Rectal smooth muscle tissue (tissue), 1 donor: ENCODE results near the gene PARD3.

Experiments
- H3K27ac ChIP-seq: one replicate; pipeline ENCODE4 v1.7.0; 2013; ENCODE audit warnings: low read depth, low read length, inconsistent platforms
- H3K27me3 ChIP-seq: one replicate; pipeline ENCODE4 v1.7.0; 2013; ENCODE audit warnings: low read length; ENCODE audit not compliant: control insufficient read depth, insufficient read depth
- H3K36me3 ChIP-seq: one replicate; pipeline ENCODE4 v1.7.0; 2013; ENCODE audit warnings: low read length; ENCODE audit not compliant: control insufficient read depth, insufficient read depth
- H3K4me1 ChIP-seq: one replicate; pipeline ENCODE4 v1.7.0; 2013; ENCODE audit warnings: low read length; ENCODE audit not compliant: control insufficient read depth, insufficient read depth
- H3K4me3 ChIP-seq: one replicate; pipeline ENCODE4 v1.7.0; 2013; ENCODE audit warnings: low read length
- H3K9ac ChIP-seq: one replicate; pipeline ENCODE4 v1.7.0; 2013; ENCODE audit warnings: low read length

The PARD3 gene

GRCh38 chr10:34815185-34816084 lies at the start of gene PARD3:
Gene PARD3 (minus strand): TSS chr10:34815296. CDS start chr10:34814995, 301 bp downstream.
- Histone ChIP-seq H3K4me3 (peak within 1 kb of the TSS; percentile 75), H3K4me1 (peaks cover 15% of the 10 kb centered on the region), H3K27me3 (no peaks in the 10 kb centered on the region), H3K27ac (peak within 1 kb of the TSS; percentile 87), H3K36me3 (no peaks in the 10 kb centered on the region), H3K9ac (peak within 1 kb of the TSS; percentile 19)

- Histone ChIP-seq H3K27ac (no peak overlapping the region), H3K4me1 (peaks cover 5% of the 10 kb centered on the region), H3K27me3 (no peaks in the 10 kb centered on the region), H3K9ac (no peak overlapping the region), H3K36me3 (no peaks in the 10 kb centered on the region), H3K4me3 (no peak overlapping the region)
These were observed 49.3 kb upstream of the PARD3 start for GRCh38 chr10:34864149-34865067.

DNA sequence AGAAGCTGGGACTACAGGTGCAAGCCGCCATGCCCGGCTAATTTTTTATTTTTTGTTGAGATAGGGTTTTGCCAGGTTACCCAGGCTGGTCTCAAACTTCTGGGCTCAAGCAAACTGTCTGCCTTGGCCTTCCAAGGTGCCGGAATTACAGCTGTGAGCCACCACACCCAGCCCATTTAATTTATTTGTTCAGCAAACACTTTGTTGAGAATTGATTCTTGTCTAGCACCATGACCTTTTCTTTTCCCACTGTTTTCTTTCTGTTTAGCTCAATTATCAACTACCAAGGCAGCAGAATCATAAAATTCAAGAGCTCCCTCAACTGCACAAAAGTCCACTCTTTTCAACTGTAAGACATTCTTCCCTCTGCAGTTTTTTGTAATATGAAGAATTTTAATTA lies 47.8 kb upstream of the PARD3 start:
- Histone ChIP-seq H3K36me3 (no peaks in the 10 kb centered on the region), H3K4me3 (no peak overlapping the region), H3K27ac (no peak overlapping the region)

GRCh38 chr10:34861293-34862021 lies 46.4 kb upstream of the PARD3 start:
- Histone ChIP-seq H3K4me1 (peaks cover 5% of the 10 kb centered on the region), H3K4me3 (no peak overlapping the region), H3K27me3 (no peaks in the 10 kb centered on the region), H3K9ac (no peak overlapping the region), H3K36me3 (no peaks in the 10 kb centered on the region), H3K27ac (no peak overlapping the region)

More for the DNA sequence above, 47.8 kb upstream of the PARD3 start:
- Histone ChIP-seq H3K9ac (no peak overlapping the region), H3K27me3 (no peaks in the 10 kb centered on the region), H3K4me1 (peaks cover 5% of the 10 kb centered on the region)

- no peaks in the 10 kb centered on the region for H3K27me3 ChIP-seq
- H3K4me3 ChIP-seq, result no peak overlapping the region
- peaks cover 2% of the 10 kb centered on the region for H3K4me1 ChIP-seq
- H3K9ac ChIP-seq, result no peak overlapping the region
- H3K27ac ChIP-seq, result no peak overlapping the region
- no peaks in the 10 kb centered on the region for H3K36me3 ChIP-seq
These were observed 44.1 kb upstream of the PARD3 start for GRCh38 chr10:34859170-34859569.

- H3K27ac ChIP-seq, result no peak overlapping the region
- H3K4me3 ChIP-seq, result no peak overlapping the region
- H3K9ac ChIP-seq, result no peak overlapping the region
- H3K4me1 ChIP-seq, result no peaks in the 10 kb centered on the region
- H3K27me3 ChIP-seq, result no peaks in the 10 kb centered on the region
- H3K36me3 ChIP-seq, result no peaks in the 10 kb centered on the region
These were observed 42.9 kb upstream of the PARD3 start for GRCh38 chr10:34858003-34858402.

- H3K4me3 ChIP-seq, result no peak overlapping the region
- no peak overlapping the region for H3K27ac ChIP-seq
- H3K36me3 ChIP-seq, result no peaks in the 10 kb centered on the region
- H3K4me1 ChIP-seq, result no peaks in the 10 kb centered on the region
- no peaks in the 10 kb centered on the region for H3K27me3 ChIP-seq
- no peak overlapping the region for H3K9ac ChIP-seq
These were observed 39.1 kb upstream of the PARD3 start for GRCh38 chr10:34854147-34854601.

DNA sequence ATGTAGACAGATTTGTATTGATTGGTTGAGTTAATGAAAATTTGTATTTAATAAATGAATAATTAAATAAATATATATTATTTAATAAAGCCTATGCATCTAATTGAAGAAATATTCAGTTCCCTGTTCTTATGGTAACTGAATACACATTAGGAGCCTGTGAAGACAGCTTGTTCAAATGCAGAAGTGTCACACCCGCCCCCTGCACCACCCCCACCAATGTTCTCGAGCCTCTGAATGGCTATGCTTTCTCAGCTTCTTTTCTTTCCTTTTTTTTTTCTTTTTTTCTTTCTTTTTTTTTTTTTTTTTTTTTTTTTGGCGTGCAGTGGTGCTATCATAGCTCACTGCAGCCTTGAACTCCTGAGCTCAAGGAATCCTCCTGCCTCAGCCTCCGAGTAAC lies 38.3 kb upstream of the PARD3 start:
- Histone ChIP-seq H3K27me3 (no peaks in the 10 kb centered on the region), H3K4me3 (no peak overlapping the region), H3K36me3 (no peaks in the 10 kb centered on the region), H3K4me1 (no peaks in the 10 kb centered on the region), H3K27ac (no peak overlapping the region), H3K9ac (no peak overlapping the region)

DNA sequence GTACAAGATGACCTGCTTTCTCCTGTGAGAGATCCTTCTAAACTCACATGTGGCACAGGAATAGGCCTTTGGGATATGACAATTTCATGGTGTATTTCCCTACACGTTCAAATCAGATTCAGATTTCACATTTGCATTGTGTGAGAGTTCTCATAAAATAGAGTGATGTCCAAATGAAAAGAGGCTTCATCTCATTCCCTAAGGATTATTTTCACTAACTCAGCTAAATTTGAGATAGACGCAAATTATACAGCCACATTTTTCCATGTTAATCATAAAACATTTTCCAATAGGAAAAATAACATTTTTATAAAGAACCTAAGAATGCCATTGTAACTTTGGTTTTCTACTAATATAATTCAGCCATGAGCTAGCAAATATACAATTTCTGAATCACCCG lies 35.5 kb upstream of the PARD3 start:
- H3K27ac ChIP-seq, result no peak overlapping the region
- no peaks in the 10 kb centered on the region for H3K36me3 ChIP-seq
- H3K4me3 ChIP-seq, result no peak overlapping the region
- no peak overlapping the region for H3K9ac ChIP-seq
- H3K4me1 ChIP-seq, result no peaks in the 10 kb centered on the region
- no peaks in the 10 kb centered on the region for H3K27me3 ChIP-seq

GRCh38 chr10:34850036-34850435 lies 34.9 kb upstream of the PARD3 start:
- H3K4me3 ChIP-seq, result no peak overlapping the region
- no peak overlapping the region for H3K27ac ChIP-seq
- no peaks in the 10 kb centered on the region for H3K36me3 ChIP-seq
- H3K27me3 ChIP-seq, result no peaks in the 10 kb centered on the region
- H3K4me1 ChIP-seq, result no peaks in the 10 kb centered on the region
- H3K9ac ChIP-seq, result no peak overlapping the region

DNA sequence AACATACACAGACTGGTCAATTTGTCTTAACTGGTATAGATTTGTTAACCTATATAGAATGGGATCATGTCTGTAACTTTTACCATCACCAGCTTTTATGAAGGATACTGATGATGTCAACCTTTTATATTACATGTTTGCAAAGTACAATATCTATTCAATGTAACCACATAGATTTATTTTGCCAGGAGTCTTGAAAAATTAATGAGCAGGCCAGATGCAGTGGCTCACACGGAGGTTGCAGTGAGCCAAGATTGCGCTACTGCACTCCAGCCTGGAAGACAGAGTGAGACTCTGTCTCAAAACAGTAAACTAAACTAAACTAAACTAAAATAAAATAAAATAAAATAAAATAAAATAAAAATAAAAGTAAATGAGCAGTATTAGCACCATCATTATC lies 30.0 kb upstream of the PARD3 start:
- H3K4me1 ChIP-seq, result no peaks in the 10 kb centered on the region
- H3K4me3 ChIP-seq, result no peak overlapping the region
- H3K27ac ChIP-seq, result no peak overlapping the region
- H3K9ac ChIP-seq, result no peak overlapping the region
- H3K36me3 ChIP-seq, result no peaks in the 10 kb centered on the region
- H3K27me3 ChIP-seq, result no peaks in the 10 kb centered on the region

- Histone ChIP-seq H3K27me3 (no peaks in the 10 kb centered on the region), H3K36me3 (no peaks in the 10 kb centered on the region), H3K4me1 (no peaks in the 10 kb centered on the region), H3K9ac (no peak overlapping the region), H3K27ac (no peak overlapping the region), H3K4me3 (no peak overlapping the region)
These were observed 29.4 kb upstream of the PARD3 start for GRCh38 chr10:34844448-34844847.
